ENCODE measurements around the gene INTU. TPM values are rescaled to one million over a fixed set of nuclear protein-coding genes. Genes with fewer than 3 reads are reported as not detected.
A peak's percentile ranks its signal among the peaks of the same experiment; 100 is the strongest.

Gene INTU
- total and polyA plus RNA-seq, 9 of the 15 experiments (the other 6 are each of a cell fraction or from before 2014, with no cell fraction given) = 1.5 to 8.9 (median 3.9) TPM

- TF ChIP-seq EHMT2 (IDR thresholded peaks at IDR 0.05) (no peak), MGA (IDR thresholded peaks at IDR 0.05) (no peak), DEAF1 (CRISPR knock-in tag; IDR thresholded peaks at IDR 0.05) (no peak), ZNF717 (CRISPR knock-in tag; IDR thresholded peaks at IDR 0.05) (no peak), PKNOX1 (IDR thresholded peaks at IDR 0.05) (no peak), JUND (IDR thresholded peaks at IDR 0.05; ENCODE audit: borderline replicate concordance, low read depth, low read length) (no peak), JUND (tag; IDR thresholded peaks at IDR 0.05; ENCODE audit: borderline replicate concordance, low read depth, low read length) (no peak), NFE2 (IDR thresholded peaks at IDR 0.05; ENCODE audit: low read depth) (no peak), HNRNPL (IDR thresholded peaks at IDR 0.05; ENCODE audit: low read depth, low read length) (no peak), CC2D1A (IDR thresholded peaks at IDR 0.05) (0 out of 2 replicates have a peak, but pooled peaks have one; percentile 17), GTF2A2 (tag; IDR thresholded peaks at IDR 0.05) (no peak), XRCC3 (IDR thresholded peaks at IDR 0.05) (no peak), U2AF1 (optimal IDR thresholded peaks at IDR 0.05; ENCODE audit: low read depth, low read length) (no peak)
Observed at GRCh38 chr4:127748957-127749356, 116.2 kb downstream of the INTU start (continued).
